H1 (cell line): Measurements from ENCODE around the gene PHLDA3. TPM values are rescaled to one million over a fixed set of nuclear protein-coding genes. Genes with fewer than 3 reads are reported as not detected.
A peak's percentile ranks its signal among the peaks of the same experiment; 100 is the strongest.

Experiments used
- RAD21 ChIP-seq, 2 experiments: IDR thresholded peaks in 1 of 2; conservative IDR thresholded peaks in 1 of 2; 2 replicates each; pipeline ENCODE4 v1.6.1; 2011; ENCODE audit warnings: low read depth in 2 of 2, low read length in 2 of 2, improper control_type of control experiment in 1 of 2, inconsistent platforms in 1 of 2, mild to moderate bottlenecking in 1 of 2, moderate library complexity in 1 of 2
- polyA plus RNA-seq, 7 experiments: library from polyadenylated mRNA; depleted of rRNA in 3 of 7; stranded (reverse) in 5 of 7; unstranded in 2 of 7; fragments of >200 nt in 5 of 7; fragments of 200-250 nt in 2 of 7; gene quantifications; 1 replicate in 5 of 7; 2 replicates in 1 of 7; 4 replicates in 1 of 7; pipeline versions ENCODE4 v1.2.1 to v1.2.3, GENCODE V29; 2011 to 2013; ENCODE audit warnings: missing spikeins in 2 of 7, mixed read lengths in 2 of 7
- total RNA-seq: library from RNA; stranded (reverse); fragmentation: NEBNext Ultra II Directional; extraction: Animal tissue kit (Norgen Biotek cat#: 25700); gene quantifications from 2 replicates; pipeline ENCODE4 v1.2.1, GENCODE V29; 2021
- TF ChIP-seq, protein P1 (sequence below): fragments of 300-600 bp; sonication (generic); IDR thresholded peaks from 2 replicates; pipeline ENCODE4 v1.7.1; 2012; ENCODE audit warnings: low read length, moderate library complexity, mild to moderate bottlenecking, inconsistent platforms; ENCODE audit not compliant: insufficient replicate concordance

The PHLDA3 gene
- total and polyA plus RNA-seq, 2 of the 8 experiments (the other 6 are each of a cell fraction or from before 2014, with no cell fraction given), result 25.5 to 27.5 TPM

- TF ChIP-seq, protein P1, sequence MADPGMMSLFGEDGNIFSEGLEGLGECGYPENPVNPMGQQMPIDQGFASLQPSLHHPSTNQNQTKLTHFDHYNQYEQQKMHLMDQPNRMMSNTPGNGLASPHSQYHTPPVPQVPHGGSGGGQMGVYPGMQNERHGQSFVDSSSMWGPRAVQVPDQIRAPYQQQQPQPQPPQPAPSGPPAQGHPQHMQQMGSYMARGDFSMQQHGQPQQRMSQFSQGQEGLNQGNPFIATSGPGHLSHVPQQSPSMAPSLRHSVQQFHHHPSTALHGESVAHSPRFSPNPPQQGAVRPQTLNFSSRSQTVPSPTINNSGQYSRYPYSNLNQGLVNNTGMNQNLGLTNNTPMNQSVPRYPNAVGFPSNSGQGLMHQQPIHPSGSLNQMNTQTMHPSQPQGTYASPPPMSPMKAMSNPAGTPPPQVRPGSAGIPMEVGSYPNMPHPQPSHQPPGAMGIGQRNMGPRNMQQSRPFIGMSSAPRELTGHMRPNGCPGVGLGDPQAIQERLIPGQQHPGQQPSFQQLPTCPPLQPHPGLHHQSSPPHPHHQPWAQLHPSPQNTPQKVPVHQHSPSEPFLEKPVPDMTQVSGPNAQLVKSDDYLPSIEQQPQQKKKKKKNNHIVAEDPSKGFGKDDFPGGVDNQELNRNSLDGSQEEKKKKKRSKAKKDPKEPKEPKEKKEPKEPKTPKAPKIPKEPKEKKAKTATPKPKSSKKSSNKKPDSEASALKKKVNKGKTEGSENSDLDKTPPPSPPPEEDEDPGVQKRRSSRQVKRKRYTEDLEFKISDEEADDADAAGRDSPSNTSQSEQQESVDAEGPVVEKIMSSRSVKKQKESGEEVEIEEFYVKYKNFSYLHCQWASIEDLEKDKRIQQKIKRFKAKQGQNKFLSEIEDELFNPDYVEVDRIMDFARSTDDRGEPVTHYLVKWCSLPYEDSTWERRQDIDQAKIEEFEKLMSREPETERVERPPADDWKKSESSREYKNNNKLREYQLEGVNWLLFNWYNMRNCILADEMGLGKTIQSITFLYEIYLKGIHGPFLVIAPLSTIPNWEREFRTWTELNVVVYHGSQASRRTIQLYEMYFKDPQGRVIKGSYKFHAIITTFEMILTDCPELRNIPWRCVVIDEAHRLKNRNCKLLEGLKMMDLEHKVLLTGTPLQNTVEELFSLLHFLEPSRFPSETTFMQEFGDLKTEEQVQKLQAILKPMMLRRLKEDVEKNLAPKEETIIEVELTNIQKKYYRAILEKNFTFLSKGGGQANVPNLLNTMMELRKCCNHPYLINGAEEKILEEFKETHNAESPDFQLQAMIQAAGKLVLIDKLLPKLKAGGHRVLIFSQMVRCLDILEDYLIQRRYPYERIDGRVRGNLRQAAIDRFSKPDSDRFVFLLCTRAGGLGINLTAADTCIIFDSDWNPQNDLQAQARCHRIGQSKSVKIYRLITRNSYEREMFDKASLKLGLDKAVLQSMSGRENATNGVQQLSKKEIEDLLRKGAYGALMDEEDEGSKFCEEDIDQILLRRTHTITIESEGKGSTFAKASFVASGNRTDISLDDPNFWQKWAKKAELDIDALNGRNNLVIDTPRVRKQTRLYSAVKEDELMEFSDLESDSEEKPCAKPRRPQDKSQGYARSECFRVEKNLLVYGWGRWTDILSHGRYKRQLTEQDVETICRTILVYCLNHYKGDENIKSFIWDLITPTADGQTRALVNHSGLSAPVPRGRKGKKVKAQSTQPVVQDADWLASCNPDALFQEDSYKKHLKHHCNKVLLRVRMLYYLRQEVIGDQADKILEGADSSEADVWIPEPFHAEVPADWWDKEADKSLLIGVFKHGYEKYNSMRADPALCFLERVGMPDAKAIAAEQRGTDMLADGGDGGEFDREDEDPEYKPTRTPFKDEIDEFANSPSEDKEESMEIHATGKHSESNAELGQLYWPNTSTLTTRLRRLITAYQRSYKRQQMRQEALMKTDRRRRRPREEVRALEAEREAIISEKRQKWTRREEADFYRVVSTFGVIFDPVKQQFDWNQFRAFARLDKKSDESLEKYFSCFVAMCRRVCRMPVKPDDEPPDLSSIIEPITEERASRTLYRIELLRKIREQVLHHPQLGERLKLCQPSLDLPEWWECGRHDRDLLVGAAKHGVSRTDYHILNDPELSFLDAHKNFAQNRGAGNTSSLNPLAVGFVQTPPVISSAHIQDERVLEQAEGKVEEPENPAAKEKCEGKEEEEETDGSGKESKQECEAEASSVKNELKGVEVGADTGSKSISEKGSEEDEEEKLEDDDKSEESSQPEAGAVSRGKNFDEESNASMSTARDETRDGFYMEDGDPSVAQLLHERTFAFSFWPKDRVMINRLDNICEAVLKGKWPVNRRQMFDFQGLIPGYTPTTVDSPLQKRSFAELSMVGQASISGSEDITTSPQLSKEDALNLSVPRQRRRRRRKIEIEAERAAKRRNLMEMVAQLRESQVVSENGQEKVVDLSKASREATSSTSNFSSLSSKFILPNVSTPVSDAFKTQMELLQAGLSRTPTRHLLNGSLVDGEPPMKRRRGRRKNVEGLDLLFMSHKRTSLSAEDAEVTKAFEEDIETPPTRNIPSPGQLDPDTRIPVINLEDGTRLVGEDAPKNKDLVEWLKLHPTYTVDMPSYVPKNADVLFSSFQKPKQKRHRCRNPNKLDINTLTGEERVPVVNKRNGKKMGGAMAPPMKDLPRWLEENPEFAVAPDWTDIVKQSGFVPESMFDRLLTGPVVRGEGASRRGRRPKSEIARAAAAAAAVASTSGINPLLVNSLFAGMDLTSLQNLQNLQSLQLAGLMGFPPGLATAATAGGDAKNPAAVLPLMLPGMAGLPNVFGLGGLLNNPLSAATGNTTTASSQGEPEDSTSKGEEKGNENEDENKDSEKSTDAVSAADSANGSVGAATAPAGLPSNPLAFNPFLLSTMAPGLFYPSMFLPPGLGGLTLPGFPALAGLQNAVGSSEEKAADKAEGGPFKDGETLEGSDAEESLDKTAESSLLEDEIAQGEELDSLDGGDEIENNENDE, result no peak
- TF ChIP-seq RAD21 (IDR thresholded peaks at IDR 0.05 in 1 of 2, conservative IDR thresholded peaks at IDR 0.05 in 1 of 2; ENCODE audit: low read depth in 2 of 2, low read length in 2 of 2), result peak; percentile 29 to 54
Observed at GRCh38 chr1:201436393-201436792, 32.6 kb downstream of the PHLDA3 start (continued).
